HEK293 (cell line): ENCODE measurements around the gene NYNRIN.
A peak's percentile ranks its signal among the peaks of the same experiment; 100 is the strongest.

Source experiments
- CTCF ChIA-PET: fragments of 350-600 bp; formaldehyde crosslinking; extraction: SDS; loops from one replicate; lab custom pipeline; 2021; ENCODE audit warnings: antibody characterized with exemption; lab: Yijun Ruan, JAX
- POLR2A ChIA-PET: fragments of 300-600 bp; formaldehyde crosslinking; extraction: SDS; loops from one replicate; lab custom pipeline; 2020; ENCODE audit warnings: antibody characterized with exemption, inconsistent platforms; lab: Yijun Ruan, JAX
- H3K27ac ChIP-seq: fragments of 200-500 bp; sonication (Bioruptor generic); 2 replicates; pipeline ENCODE4 v1.5.1; 2014; ENCODE audit warnings: low read depth, low read length, control low read depth, inconsistent platforms; ENCODE audit errors: extremely low read depth
- H3K36me3 ChIP-seq, 2 experiments: fragments of 200-500 bp in 1 of 2; sonication (Bioruptor generic) in 1 of 2; 1 replicate in 1 of 2; 2 replicates in 1 of 2; pipeline ENCODE4 v1.5.1; 2014 to 2017; ENCODE audit warnings: inconsistent platforms in 2 of 2, low read length in 2 of 2; ENCODE audit not compliant: control insufficient read depth in 2 of 2, insufficient read depth in 1 of 2
- H3K4me1 ChIP-seq: fragments of 200-500 bp; sonication (Bioruptor generic); 2 replicates; pipeline ENCODE4 v1.5.1; 2014; ENCODE audit warnings: mild to moderate bottlenecking, low read length, inconsistent platforms; ENCODE audit not compliant: control insufficient read depth, insufficient read depth
- H3K4me3 ChIP-seq: 2 replicates; pipeline ENCODE4 v1.5.1; 2011; ENCODE audit warnings: low read depth, mild to moderate bottlenecking, control low read depth, low read length, moderate library complexity
- H3K9me3 ChIP-seq: fragments of 200-500 bp; sonication (Bioruptor generic); 2 replicates; pipeline ENCODE4 v1.5.1; 2014; ENCODE audit warnings: low read depth, low read length, inconsistent platforms; ENCODE audit not compliant: control insufficient read depth, insufficient read depth
- GLIS2 ChIP-seq: fragments of 450-650 bp; formaldehyde crosslinking; IDR thresholded peaks from 2 replicates; pipeline ENCODE4 v1.5.1; 2016; ENCODE audit warnings: missing biosample characterization, missing genetic modification characterization
- IKZF3 ChIP-seq: fragments of 450-650 bp; IDR thresholded peaks from 2 replicates; pipeline ENCODE4 v1.5.0; 2018; ENCODE audit warnings: missing biosample characterization, mild to moderate bottlenecking, missing genetic modification characterization, moderate library complexity
- KLF1 ChIP-seq: fragments of 450-650 bp; formaldehyde crosslinking; IDR thresholded peaks from 2 replicates; pipeline ENCODE4 v1.5.1; 2016; ENCODE audit warnings: missing biosample characterization, missing genetic modification characterization
- KLF16 ChIP-seq: fragments of 450-650 bp; formaldehyde crosslinking; IDR thresholded peaks from 2 replicates; pipeline ENCODE4 v1.5.1; 2017; ENCODE audit warnings: missing biosample characterization, missing genetic modification characterization
- OVOL3 ChIP-seq: fragments of 450-650 bp; formaldehyde crosslinking; IDR thresholded peaks from 2 replicates; pipeline ENCODE4 v1.5.1; 2016; ENCODE audit warnings: missing biosample characterization, missing genetic modification characterization
- PATZ1 ChIP-seq: fragments of 450-650 bp; formaldehyde crosslinking; IDR thresholded peaks from 2 replicates; pipeline ENCODE4 v1.5.1; 2016; ENCODE audit warnings: missing biosample characterization, missing genetic modification characterization
- SCRT2 ChIP-seq: fragments of 450-650 bp; formaldehyde crosslinking; IDR thresholded peaks from 2 replicates; pipeline ENCODE4 v1.5.1; 2016; ENCODE audit warnings: missing biosample characterization, missing genetic modification characterization
- TRIM28 ChIP-seq: IDR thresholded peaks from 2 replicates; pipeline ENCODE4 v1.6.1; 2011; ENCODE audit warnings: low read length, control low read depth, borderline replicate concordance
- YY2 ChIP-seq: fragments of 450-650 bp; formaldehyde crosslinking; IDR thresholded peaks from 2 replicates; pipeline ENCODE4 v1.5.1; 2016; ENCODE audit warnings: missing biosample characterization, missing genetic modification characterization
- ZBTB10 ChIP-seq: fragments of 450-650 bp; formaldehyde crosslinking; IDR thresholded peaks from 2 replicates; pipeline ENCODE4 v1.5.1; 2016; ENCODE audit warnings: missing biosample characterization, missing genetic modification characterization
- ZBTB7A ChIP-seq: fragments of 450-650 bp; formaldehyde crosslinking; IDR thresholded peaks from 2 replicates; pipeline ENCODE4 v1.5.1; 2016; ENCODE audit warnings: low read depth, missing biosample characterization, missing genetic modification characterization
- ZNF266 ChIP-seq: fragments of 450-650 bp; formaldehyde crosslinking; IDR thresholded peaks from 2 replicates; pipeline ENCODE4 v1.5.1; 2016; ENCODE audit warnings: missing biosample characterization, missing genetic modification characterization, low read depth
- ZNF335 ChIP-seq: fragments of 450-650 bp; formaldehyde crosslinking; conservative IDR thresholded peaks from 2 replicates; pipeline ENCODE4 v1.5.1; 2016; ENCODE audit warnings: missing biosample characterization, missing genetic modification characterization
- ZNF341 ChIP-seq: fragments of 450-650 bp; formaldehyde crosslinking; IDR thresholded peaks from 2 replicates; pipeline ENCODE4; 2016; ENCODE audit warnings: low read depth, missing biosample characterization, missing genetic modification characterization
- ZNF398 ChIP-seq: fragments of 450-650 bp; formaldehyde crosslinking; IDR thresholded peaks from 2 replicates; pipeline ENCODE4 v1.5.1; 2017; ENCODE audit warnings: missing biosample characterization, missing genetic modification characterization
- ZNF664 ChIP-seq: fragments of 450-650 bp; formaldehyde crosslinking; IDR thresholded peaks from 2 replicates; pipeline ENCODE4 v1.5.1; 2016; ENCODE audit warnings: missing biosample characterization, missing genetic modification characterization
- ZNF692 ChIP-seq: fragments of 450-650 bp; formaldehyde crosslinking; IDR thresholded peaks from 2 replicates; pipeline ENCODE4 v1.5.1; 2016; ENCODE audit warnings: missing biosample characterization, missing genetic modification characterization

Gene NYNRIN

GRCh38 chr14:24368212-24368561 is 30.6 kb upstream of the NYNRIN start:
- Histone ChIP-seq H3K4me3 (peak overlapping the region; percentile 32), H3K27ac (peak overlapping the region; percentile 97), H3K9me3 (no peaks in the 10 kb centered on the region)
- POLR2A ChIA-PET: no interaction called here
- TF ChIP-seq PATZ1 (tag by site-specific recombination): peak; percentile 78
- TF ChIP-seq ZBTB10 (tag by site-specific recombination): 0 out of 2 replicates have a peak, but pooled peaks have one; percentile 42
- no peak for TF ChIP-seq TRIM28
- TF ChIP-seq OVOL3 (tag by site-specific recombination): no peak
- TF ChIP-seq IKZF3 (tag by site-specific recombination): 0 out of 2 replicates have a peak, but pooled peaks have one; percentile 3
- peak; percentile 56; the same call in 1 of the 2 replicates for TF ChIP-seq ZBTB7A (tag by site-specific recombination)
- TF ChIP-seq, all 188 proteins: peak for 4
- peaks cover 22% of the 10 kb centered on the region for H3K4me1 ChIP-seq
- peaks cover 0 to 33% of the 10 kb centered on the region in 2 experiments; a peak in 2 of 3 replicates for H3K36me3 ChIP-seq
- CTCF ChIA-PET: interaction anchor here (1.0 kb wide), 1 partner anchor 35 kb away, joined by 3 read pairs; no protein-coding TSS in a partner anchor

- H3K9me3 ChIP-seq: no peaks in the 10 kb centered on the region
- ChIA-PET CTCF (interaction anchor here (1.0 kb wide), 1 partner anchor 35 kb away, joined by 3 read pairs; no protein-coding TSS in a partner anchor), POLR2A (no interaction called here)
- H3K36me3 ChIP-seq: peaks cover 0 to 39% of the 10 kb centered on the region in 2 experiments; a peak in 2 of 3 replicates
- peaks cover 22% of the 10 kb centered on the region for H3K4me1 ChIP-seq
- H3K4me3 ChIP-seq: peak overlapping the region; percentile 32
- H3K27ac ChIP-seq: peak overlapping the region; percentile 97; the same call in 1 of the 2 replicates
- TF ChIP-seq SCRT2 (no peak), GLIS2 (tag by site-specific recombination) (peak; percentile 29; the same call in 1 of the 2 replicates), ZNF398 (tag by site-specific recombination) (peak; percentile 56), ZNF341 (tag by site-specific recombination) (peak; percentile 45; the same call in 1 of the 2 replicates), YY2 (0 out of 2 replicates have a peak, but pooled peaks have one; percentile 30), ZNF692 (tag by site-specific recombination) (peak; percentile 68; the same call in 1 of the 2 replicates), KLF16 (tag by site-specific recombination) (0 out of 2 replicates have a peak, but pooled peaks have one; percentile 17), ZNF266 (no peak), KLF1 (0 out of 2 replicates have a peak, but pooled peaks have one; percentile 34), ZNF335 (tag by site-specific recombination) (no peak), ZNF664 (tag by site-specific recombination) (no peak)
These were observed 30.1 kb upstream of the NYNRIN start for GRCh38 chr14:24368562-24369252.
